GM12891 (cell line): Measurements from ENCODE around the gene OR2D2.

Experiments used
- POLR2A ChIP-seq: IDR thresholded peaks from 2 replicates; pipeline ENCODE4 v1.6.1; 2011; ENCODE audit warnings: low read depth, low read length, control low read depth
- POLR2AphosphoS5 ChIP-seq: IDR thresholded peaks from 2 replicates; pipeline ENCODE4 v1.6.1; 2011; ENCODE audit warnings: low read depth, low read length, control low read depth

- TF ChIP-seq POLR2AphosphoS5 (no peak), POLR2A (no peak)
Observed at GRCh38 chr11:6889835-6890234, 2.5 kb downstream of the OR2D2 start.
